Hepatocyte (in vitro differentiated cells): ENCODE data around the gene CAMK2G. TPM values are rescaled to one million over a fixed set of nuclear protein-coding genes. Genes with fewer than 3 reads are reported as not detected.

Experiments
- DNase-seq: peaks from one replicate; pipeline ENCODE4 v3.0.0-alpha.2; 2016; ENCODE audit warnings: low spot score
- H2AFZ ChIP-seq: fragments of 200-600 bp; sonication (generic); 2 replicates; pipeline ENCODE4 v1.6.0; 2016; ENCODE audit warnings: antibody characterized with exemption, mild to moderate bottlenecking
- H3K27ac ChIP-seq: fragments of 200-600 bp; sonication (generic); 2 replicates; pipeline ENCODE4 v1.5.1; 2016; ENCODE audit warnings: mild to moderate bottlenecking
- H3K27me3 ChIP-seq: fragments of 200-600 bp; sonication (generic); 2 replicates; pipeline ENCODE4 v1.6.1; 2016
- H3K36me3 ChIP-seq: fragments of 200-600 bp; sonication (generic); replicated peaks from 2 replicates; pipeline ENCODE4 v1.5.1; 2016; ENCODE audit warnings: low read depth; ENCODE audit not compliant: insufficient read depth
- H3K4me1 ChIP-seq: fragments of 200-600 bp; sonication (generic); 2 replicates; pipeline ENCODE4 v1.5.1; 2016; ENCODE audit warnings: mild to moderate bottlenecking, moderate library complexity; ENCODE audit not compliant: insufficient read depth
- H3K4me2 ChIP-seq: fragments of 200-600 bp; sonication (generic); 2 replicates; pipeline ENCODE4 v1.6.0; 2016
- H3K4me3 ChIP-seq: fragments of 200-600 bp; sonication (generic); 2 replicates; pipeline ENCODE4 v1.5.1; 2016; ENCODE audit warnings: mild to moderate bottlenecking
- H3K79me2 ChIP-seq: fragments of 200-600 bp; sonication (generic); 2 replicates; pipeline ENCODE4 v1.6.0; 2017; ENCODE audit warnings: mild to moderate bottlenecking
- H3K9me2 ChIP-seq: fragments of 200-600 bp; sonication (generic); replicated peaks from 2 replicates; pipeline ENCODE4 v1.6.0; 2017; ENCODE audit warnings: mild to moderate bottlenecking; ENCODE audit not compliant: insufficient read depth
- H3K9me3 ChIP-seq: fragments of 200-600 bp; sonication (generic); 2 replicates; pipeline ENCODE4 v1.5.1; 2016; ENCODE audit warnings: low read depth, mild to moderate bottlenecking
- H4K20me1 ChIP-seq: fragments of 200-600 bp; sonication (generic); 2 replicates; pipeline ENCODE4 v1.6.0; 2016; ENCODE audit warnings: mild to moderate bottlenecking; ENCODE audit not compliant: insufficient read depth, poor library complexity, severe bottlenecking
- EZH2 ChIP-seq: fragments of 200-600 bp; sonication (generic); IDR thresholded peaks from 2 replicates; pipeline ENCODE4 v1.6.1; 2016; ENCODE audit warnings: antibody characterized with exemption, mild to moderate bottlenecking, borderline replicate concordance
- EZH2phosphoT487 ChIP-seq: fragments of 200-600 bp; sonication (generic); IDR thresholded peaks from one replicate; pipeline ENCODE4 v1.6.1; 2018; ENCODE audit warnings: antibody characterized with exemption, mild to moderate bottlenecking, low read depth, moderate library complexity; ENCODE audit not compliant: unreplicated experiment, severe bottlenecking
- WGBS: methylation state at CpG from one replicate; pipeline ENCODE4 v1.1.6; 2016; ENCODE audit warnings: low lambda C conversion rate; ENCODE audit errors: missing lambda C conversion rate; 5-methylcytosine and 5-hydroxymethylcytosine counted together
- polyA plus RNA-seq: library from polyadenylated mRNA; unstranded; fragments of >200 nt; fragmentation: Nextera tagmentation; extraction: Ambion mirVana; gene quantifications from 2 replicates; pipeline ENCODE4 v1.2.1, GENCODE V29; 2016
- total RNA-seq: library from RNA; depleted of rRNA; stranded (reverse); fragments of >200 nt; gene quantifications from 2 replicates; pipeline ENCODE4 v1.2.3, GENCODE V29; 2014
- TF ChIP-seq, protein P1 (sequence below): fragments of 200-600 bp; sonication (generic); IDR thresholded peaks from 2 replicates; pipeline ENCODE4 v1.5.1; 2016; ENCODE audit warnings: antibody characterized with exemption, mild to moderate bottlenecking; ENCODE audit not compliant: poor library complexity

CAMK2G gene
- total and polyA plus RNA-seq, 2 experiments from 2014 or later: 5.2 to 25.0 TPM

DNA sequence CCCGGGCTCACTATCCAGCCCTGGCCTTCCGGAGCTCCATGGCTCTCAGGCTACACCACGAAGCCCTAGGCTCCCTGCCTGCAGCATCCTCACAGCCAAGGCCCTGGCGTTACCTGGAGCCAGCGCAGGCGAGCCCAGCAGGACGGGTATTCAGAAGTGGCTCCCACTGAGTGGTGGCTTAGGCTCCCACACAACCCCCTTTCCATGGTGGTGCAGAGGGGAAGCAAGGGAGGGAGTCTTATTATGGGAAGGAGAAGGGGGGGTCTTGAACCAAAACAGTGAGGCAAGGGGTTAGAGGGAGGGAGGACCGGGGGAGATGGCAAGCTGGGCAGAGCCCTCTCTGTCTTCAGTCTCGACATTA lies 33.3 kb downstream of the CAMK2G start:
- Histone ChIP-seq H4K20me1 (no peaks in the 10 kb centered on the region), H2AFZ (no peak overlapping the region), H3K4me3 (no peak overlapping the region), H3K27ac (no peak overlapping the region), H3K4me1 (no peaks in the 10 kb centered on the region), H3K36me3 (no peaks in the 10 kb centered on the region), H3K27me3 (no peaks in the 10 kb centered on the region), H3K4me2 (no peak overlapping the region), H3K9me3 (no peaks in the 10 kb centered on the region), H3K79me2 (no peaks in the 10 kb centered on the region), H3K9me2 (no peaks in the 10 kb centered on the region)
- TF ChIP-seq, protein P1, sequence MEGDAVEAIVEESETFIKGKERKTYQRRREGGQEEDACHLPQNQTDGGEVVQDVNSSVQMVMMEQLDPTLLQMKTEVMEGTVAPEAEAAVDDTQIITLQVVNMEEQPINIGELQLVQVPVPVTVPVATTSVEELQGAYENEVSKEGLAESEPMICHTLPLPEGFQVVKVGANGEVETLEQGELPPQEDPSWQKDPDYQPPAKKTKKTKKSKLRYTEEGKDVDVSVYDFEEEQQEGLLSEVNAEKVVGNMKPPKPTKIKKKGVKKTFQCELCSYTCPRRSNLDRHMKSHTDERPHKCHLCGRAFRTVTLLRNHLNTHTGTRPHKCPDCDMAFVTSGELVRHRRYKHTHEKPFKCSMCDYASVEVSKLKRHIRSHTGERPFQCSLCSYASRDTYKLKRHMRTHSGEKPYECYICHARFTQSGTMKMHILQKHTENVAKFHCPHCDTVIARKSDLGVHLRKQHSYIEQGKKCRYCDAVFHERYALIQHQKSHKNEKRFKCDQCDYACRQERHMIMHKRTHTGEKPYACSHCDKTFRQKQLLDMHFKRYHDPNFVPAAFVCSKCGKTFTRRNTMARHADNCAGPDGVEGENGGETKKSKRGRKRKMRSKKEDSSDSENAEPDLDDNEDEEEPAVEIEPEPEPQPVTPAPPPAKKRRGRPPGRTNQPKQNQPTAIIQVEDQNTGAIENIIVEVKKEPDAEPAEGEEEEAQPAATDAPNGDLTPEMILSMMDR: no peak
- TF ChIP-seq EZH2 (no peak), EZH2phosphoT487 (no peak)
- no peak for DNase-seq
- WGBS: 94% methylated on average over 9 of the region's 9 CpGs

DNA sequence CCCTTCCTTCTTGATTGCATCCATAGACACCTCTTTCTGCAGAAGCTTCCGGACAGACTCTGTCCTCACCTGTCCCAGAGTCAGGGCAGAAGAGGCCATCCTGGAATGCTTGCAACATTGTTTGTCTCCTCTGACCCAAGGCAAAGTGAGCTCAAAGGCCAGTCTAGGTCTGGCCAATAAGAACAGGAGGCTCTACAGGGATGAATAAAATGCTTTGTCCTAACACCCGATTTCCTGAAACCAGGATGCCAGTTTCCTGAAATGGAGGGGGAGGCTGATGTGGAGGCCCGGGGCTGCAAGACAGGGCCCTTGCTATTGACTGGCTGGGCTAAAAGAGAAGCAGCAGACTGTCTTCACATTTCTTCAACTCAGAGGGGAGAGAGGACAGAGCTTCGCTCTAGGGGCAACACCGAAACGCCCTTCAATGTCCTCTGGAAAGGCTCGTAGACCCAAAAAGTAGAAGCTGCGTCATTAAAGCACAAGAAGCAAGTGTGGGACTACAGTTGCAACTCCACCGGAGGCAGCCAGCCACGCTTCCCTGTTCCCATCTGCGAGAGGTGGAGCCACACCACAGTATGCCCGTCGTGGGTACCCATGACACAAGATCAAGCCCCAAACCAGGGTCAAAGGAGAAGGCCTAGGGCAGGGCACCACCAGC lies 33.8 kb downstream of the CAMK2G start:
- Histone ChIP-seq H4K20me1 (no peaks in the 10 kb centered on the region), H2AFZ (no peak overlapping the region), H3K27ac (no peak overlapping the region), H3K9me3 (no peaks in the 10 kb centered on the region), H3K4me3 (no peak overlapping the region), H3K27me3 (no peaks in the 10 kb centered on the region), H3K9me2 (no peaks in the 10 kb centered on the region), H3K4me2 (no peak overlapping the region), H3K36me3 (no peaks in the 10 kb centered on the region), H3K4me1 (no peaks in the 10 kb centered on the region), H3K79me2 (no peaks in the 10 kb centered on the region)
- no peak for DNase-seq
- TF ChIP-seq EZH2 (no peak), EZH2phosphoT487 (no peak)
- TF ChIP-seq, protein P1: no peak
- WGBS: 89% methylated on average over 13 of the region's 13 CpGs

DNA sequence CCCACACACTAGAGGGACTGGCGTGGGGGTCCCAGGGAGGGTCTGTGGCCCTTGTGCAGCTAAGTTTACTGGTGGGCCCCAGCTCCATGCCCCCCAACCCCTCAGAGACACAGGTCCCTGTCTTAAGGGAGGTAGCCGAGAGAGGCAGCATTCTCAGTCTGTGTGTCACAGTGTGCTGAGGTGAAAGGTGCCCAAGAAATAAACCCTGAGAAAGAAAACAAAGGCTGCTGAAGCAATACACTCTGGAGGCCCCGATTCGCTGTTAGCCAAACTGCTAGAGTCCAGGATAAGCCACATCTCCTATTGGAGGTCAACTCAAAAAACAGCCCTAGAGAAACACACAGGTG lies 34.3 kb downstream of the CAMK2G start:
- Histone ChIP-seq H3K27me3 (no peaks in the 10 kb centered on the region), H3K27ac (no peak overlapping the region), H3K4me3 (no peak overlapping the region), H2AFZ (no peak overlapping the region), H3K36me3 (no peaks in the 10 kb centered on the region), H4K20me1 (no peaks in the 10 kb centered on the region), H3K9me2 (no peaks in the 10 kb centered on the region), H3K4me2 (no peak overlapping the region), H3K9me3 (no peaks in the 10 kb centered on the region), H3K79me2 (no peaks in the 10 kb centered on the region), H3K4me1 (no peaks in the 10 kb centered on the region)
- TF ChIP-seq, protein P1: no peak
- TF ChIP-seq EZH2phosphoT487: no peak
- no peak for TF ChIP-seq EZH2
- no peak for DNase-seq
- 95% methylated on average over 4 of the region's 4 CpGs for WGBS
